EL (cell line): ENCODE data around the gene TMEM135.
"Not testable (repeated sequence)": the region's sequence is repeated elsewhere in the genome, so short reads cannot be mapped to it uniquely, and the experiment has no call there.

Experiments used
- DNase-seq: peaks from one replicate; pipeline ENCODE4 v3.0.0-alpha.2; 2016

The TMEM135 gene

GRCh38 chr11:87020764-87021365, 16.9 kb upstream of the TMEM135 start:
- no peak for DNase-seq

DNA sequence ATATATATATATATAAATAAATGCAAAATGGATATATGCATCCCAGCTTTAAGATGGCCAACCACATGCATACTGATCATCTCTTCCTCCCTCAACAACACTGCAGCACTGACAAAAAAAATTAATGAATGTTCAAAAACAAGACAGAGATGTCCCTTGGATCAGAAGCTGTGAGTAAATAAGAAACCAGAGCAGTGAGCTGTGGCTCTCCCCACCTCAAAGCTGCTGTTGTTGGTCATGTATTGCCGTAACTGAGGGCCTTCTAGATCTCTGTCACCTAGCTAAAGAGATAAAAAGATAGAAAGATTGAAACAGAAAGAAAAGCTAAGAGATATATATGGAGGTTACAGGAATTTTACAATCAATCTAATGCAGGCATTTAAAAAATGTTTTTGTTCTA, 15.5 kb upstream of the TMEM135 start:
- no peak for DNase-seq

DNA sequence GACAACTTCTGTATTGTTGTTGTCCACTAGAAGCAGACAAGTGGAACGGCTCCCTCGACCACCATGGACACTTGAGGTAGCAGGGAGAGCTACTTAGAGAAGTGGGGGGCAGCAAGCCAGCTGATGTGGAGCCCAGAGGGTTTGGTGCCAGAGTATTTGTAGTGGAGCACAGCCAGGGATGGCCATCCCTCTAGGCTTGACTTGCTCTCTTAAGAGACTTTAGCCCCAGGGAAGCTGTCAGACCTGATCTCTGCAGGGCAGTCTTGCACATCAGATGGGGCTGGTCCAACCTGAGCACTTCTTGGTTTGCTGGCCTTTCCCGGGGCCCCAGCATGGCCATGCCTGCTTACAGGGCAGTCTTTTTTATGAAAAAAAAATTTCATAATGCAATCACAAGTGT, 15.0 kb upstream of the TMEM135 start:
- no peak for DNase-seq

DNA sequence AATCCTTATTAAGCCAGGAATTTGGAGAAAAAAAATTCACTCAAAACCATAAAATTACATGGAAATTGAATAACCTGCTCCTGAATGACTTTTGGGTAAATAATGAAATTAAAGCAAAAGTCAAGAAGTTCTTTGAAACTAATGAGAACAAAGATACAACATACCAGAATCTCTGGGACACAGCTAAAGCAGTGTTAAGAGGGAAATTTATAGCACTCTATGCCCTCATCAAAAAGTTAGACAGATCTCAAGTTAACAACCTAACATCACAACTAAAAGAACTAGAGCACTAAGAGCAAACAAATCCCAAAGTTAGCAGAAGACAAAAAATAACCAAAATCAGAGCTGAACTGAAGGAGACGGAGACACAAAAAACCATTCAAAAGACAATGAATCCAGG, 11.3 kb upstream of the TMEM135 start:
- not testable (repeated sequence) for DNase-seq

DNA sequence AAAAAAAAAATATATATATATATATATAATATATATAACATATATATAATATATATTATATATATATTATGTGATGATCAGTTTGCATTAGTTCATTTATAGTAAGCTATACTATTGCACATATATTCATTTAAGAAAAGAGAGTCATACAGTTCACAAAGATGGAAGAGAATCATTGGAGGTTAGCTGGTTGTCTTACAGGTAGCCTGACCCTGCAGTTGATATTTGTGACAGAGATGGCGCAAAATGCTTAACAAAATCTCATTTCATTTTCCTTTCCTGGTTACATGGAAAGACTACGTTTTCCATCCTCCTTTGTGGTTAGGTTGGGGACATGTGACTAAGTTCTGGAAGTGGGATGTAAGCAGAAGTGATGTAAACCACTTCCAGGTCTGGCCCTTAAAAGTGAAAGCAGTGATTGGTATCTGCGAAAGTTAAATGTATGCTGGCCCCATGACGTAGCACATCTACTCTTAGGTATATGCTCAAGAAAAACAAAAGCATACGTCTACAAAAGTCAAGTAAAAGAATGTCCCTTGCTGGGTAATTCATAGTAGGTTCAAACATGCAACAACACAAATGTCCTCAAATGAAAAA, 7.2 kb upstream of the TMEM135 start:
- peak; percentile 11 for DNase-seq

DNA sequence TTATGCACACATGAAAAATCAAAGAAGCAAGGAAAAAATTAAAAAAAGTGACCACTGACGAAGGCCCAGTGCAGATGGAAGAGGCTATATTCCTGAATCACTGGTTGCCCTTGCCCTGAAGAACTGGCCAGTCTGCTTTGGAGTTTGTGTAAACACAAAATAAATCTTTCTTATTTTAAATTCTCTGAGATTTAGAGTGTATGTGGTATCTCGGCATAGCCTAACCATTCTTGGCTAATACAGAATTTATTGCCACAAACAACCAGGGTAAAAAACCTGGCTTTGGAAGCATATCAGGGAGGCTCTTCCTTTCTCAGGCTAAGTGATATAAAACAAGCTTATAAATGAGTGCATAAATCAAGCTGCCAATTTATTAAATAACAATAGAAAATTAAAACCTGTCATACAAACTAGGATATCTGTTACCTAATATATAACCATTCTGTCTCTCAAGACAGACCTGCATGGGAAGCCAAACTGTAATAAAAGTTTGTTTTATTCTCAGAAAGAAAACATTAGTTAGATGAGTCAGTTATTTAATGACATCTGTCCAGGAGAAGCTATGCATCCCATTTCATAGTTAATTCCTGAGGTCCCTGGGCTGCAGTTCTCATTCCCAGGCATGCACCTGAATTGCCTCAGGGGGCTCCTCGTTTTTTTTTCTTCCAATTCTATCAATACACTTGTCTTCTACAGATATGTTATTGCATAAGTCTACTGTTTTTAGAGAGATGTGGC, 6.1 kb upstream of the TMEM135 start:
- DNase-seq: no peak

GRCh38 chr11:87033561-87033960, 4.2 kb upstream of the TMEM135 start:
- DNase-seq: no peak

- no peak for DNase-seq
Measured at GRCh38 chr11:87035976-87036583, 1.7 kb upstream of the TMEM135 start.

DNA sequence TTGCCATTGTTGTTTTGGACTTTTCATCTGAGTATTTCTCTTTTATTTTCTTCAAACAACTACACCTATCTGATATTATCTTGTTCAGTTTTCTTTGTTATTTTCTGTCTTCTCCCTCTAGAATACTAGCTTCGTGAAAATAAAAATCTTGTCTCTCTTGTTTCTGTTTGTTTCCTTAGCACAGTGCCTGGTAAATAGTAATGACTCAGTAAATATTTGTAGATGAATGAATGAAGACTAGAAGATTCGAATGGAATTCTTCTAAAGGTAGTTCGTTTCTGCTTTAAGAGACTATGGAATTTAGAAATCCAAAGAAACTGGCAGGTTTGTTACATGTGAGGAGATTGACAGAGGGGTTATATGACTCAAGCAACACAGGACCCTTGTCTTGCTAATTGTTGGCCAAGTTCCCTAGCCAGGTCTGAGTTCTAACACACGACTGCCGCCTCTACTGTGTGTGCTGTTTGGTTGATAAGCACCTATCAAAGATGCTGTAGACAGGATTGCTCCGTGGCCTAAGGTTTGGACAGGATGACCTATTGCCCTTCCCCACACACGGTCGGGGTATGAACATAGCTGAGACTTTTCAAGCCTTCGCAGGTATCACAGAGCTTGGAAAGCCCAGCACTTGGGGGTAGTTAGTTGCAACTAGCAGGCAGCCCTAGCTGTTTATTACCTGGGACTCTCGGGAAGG, 831 bp upstream of the TMEM135 start:
- no peak for DNase-seq

GRCh38 chr11:87038235-87038977, 672 bp downstream of the TMEM135 start:
- peak; percentile 18 for DNase-seq

- DNase-seq: no peak
Measured at GRCh38 chr11:87039371-87039770, 1.6 kb downstream of the TMEM135 start.

DNA sequence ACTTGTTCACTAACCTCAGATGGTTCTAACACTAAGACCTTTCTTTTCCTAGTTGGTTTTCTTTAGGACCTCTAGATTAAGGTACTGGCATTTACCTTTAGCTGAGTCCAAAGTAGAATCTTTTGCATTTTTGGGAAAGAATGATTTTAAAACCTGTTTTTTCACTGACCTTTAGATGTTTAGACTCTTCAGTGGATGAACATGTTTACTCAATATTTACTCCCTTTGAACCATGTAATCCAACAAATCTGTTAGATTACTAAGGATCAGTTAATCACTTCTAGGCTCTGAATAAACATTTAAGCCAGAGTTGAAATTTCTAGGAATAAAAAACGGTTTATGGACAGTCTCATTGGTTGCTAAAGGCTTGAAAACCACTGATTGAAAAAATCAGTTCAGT, 6.2 kb downstream of the TMEM135 start:
- no peak for DNase-seq

GRCh38 chr11:87046824-87047223, 9.1 kb downstream of the TMEM135 start:
- no peak for DNase-seq

GRCh38 chr11:87056091-87056490, 18.4 kb downstream of the TMEM135 start:
- no peak for DNase-seq

DNA sequence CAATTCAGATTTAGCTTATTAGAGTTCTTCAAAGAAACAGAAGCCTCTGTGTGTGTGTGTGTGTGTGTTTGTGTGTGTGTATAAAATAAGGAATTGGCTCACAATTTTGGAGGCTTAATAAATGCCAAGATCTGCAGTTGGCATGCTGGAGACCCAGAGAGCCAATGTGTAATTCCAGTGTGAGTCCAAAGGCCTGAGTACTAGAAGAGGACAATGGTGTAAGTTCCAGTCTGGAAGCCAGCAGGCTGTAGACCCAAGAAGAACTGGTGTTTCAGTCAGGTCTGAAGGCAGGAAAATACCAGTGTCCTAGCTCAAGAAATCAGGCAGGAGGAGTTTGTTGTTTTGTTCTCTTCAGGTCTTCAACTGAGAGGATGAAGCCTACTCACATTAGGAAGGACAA, 20.0 kb downstream of the TMEM135 start:
- no peak for DNase-seq

- no peak for DNase-seq
Measured at GRCh38 chr11:87059596-87060390, 22.1 kb downstream of the TMEM135 start.

- DNase-seq: no peak
Measured at GRCh38 chr11:87061766-87062165, 24.0 kb downstream of the TMEM135 start.

GRCh38 chr11:87063982-87064381, 26.2 kb downstream of the TMEM135 start:
- DNase-seq: peak; percentile 47

GRCh38 chr11:87072787-87073186, 35.1 kb downstream of the TMEM135 start:
- DNase-seq: no peak

GRCh38 chr11:87076260-87076783, 38.6 kb downstream of the TMEM135 start:
- DNase-seq: no peak

GRCh38 chr11:87076874-87077429, 39.2 kb downstream of the TMEM135 start:
- DNase-seq: no peak
